Activated B cell treated with CpG ODN at 0.5 μM for 24 hours (primary cell): ENCODE data around the gene INTS6. TPM values are rescaled to one million over a fixed set of nuclear protein-coding genes. Genes with fewer than 3 reads are reported as not detected.

ENCODE experiments used
- ATAC-seq: fragments of 200-7000 bp; cut with Tn5 transposase; one replicate; pipeline ENCODE4 v1.10.0; 2021; ENCODE audit warnings: low read depth, mild to moderate bottlenecking, moderate library complexity
- CTCF ChIA-PET: fragments of 350-600 bp; sonication (Branson Sonifier 250); formaldehyde crosslinking; loops from one replicate; lab custom pipeline; 2021; ENCODE audit warnings: antibody characterized with exemption; lab: Charles Lee
- POLR2A ChIA-PET: fragments of 350-600 bp; sonication (Branson Sonifier 250); formaldehyde crosslinking; loops from one replicate; lab custom pipeline; 2021; ENCODE audit warnings: antibody characterized with exemption; lab: Charles Lee
- DNase-seq: peaks from one replicate; pipeline ENCODE4 v3.0.0; 2022
- H3K27ac Mint-ChIP-seq: one replicate; pipeline ENCODE4 v1.8.0; 2020; ENCODE audit warnings: mixed read lengths
- H3K27me3 Mint-ChIP-seq: one replicate; pipeline ENCODE4 v1.8.0; 2021; ENCODE audit warnings: mixed read lengths
- H3K36me3 Mint-ChIP-seq: one replicate; pipeline ENCODE4 v1.8.0; 2021; ENCODE audit warnings: low read depth, mixed read lengths
- H3K4me1 Mint-ChIP-seq: one replicate; pipeline ENCODE4 v1.8.0; 2021; ENCODE audit warnings: mixed read lengths
- H3K4me3 Mint-ChIP-seq: one replicate; pipeline ENCODE4 v1.8.0; 2020; ENCODE audit warnings: mild to moderate bottlenecking, mixed read lengths
- H3K9me3 Mint-ChIP-seq: one replicate; pipeline ENCODE4 v1.8.0; 2020; ENCODE audit warnings: mixed read lengths
- intact Hi-C: fragments of 100-400 bp; cut with micrococcal nuclease; formaldehyde crosslinking; loops from one replicate; pipeline ENCODE4 v1.15.1; 2024
- total RNA-seq: library from RNA; stranded (reverse); gene quantifications from 2 replicates; pipeline ENCODE4 v1.2.3, GENCODE V29; 2022
- TF ChIP-seq, protein P1 (sequence below): fragments of 200-600 bp; IDR thresholded peaks from one replicate; pipeline ENCODE4 v1.8.0; 2022; ENCODE audit warnings: antibody characterized with exemption, mild to moderate bottlenecking

Gene INTS6
- total RNA-seq, 1 donor from 2014 or later = 68.7 TPM

DNA sequence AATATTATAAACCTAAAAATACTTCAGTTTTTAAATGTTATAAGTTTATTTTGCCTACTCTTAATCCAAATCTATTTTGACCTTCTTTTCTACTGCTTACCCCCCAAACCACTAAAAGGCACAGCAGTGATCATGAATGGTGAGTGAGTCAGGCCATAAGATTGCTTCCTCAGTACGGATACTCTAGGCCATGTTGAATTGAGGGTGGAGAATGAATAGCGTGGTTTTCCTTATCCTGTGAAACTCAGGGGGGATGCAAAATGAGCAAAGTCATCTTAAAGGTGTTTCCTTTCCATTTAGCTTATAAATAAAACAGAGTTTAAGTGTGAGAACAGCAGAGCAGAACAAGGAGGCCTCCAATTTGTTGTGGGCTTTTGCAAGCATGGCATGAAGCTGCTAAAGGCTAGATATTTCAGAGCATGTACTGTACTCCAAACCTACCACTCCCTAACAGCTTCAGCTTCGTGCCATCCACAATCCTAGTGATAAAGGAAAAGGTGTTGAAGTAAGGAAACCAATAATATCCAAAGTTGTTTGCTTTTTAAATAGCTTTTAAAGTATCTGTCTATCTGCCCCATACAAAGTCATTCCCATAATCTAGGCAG, 88.3 kb downstream of the INTS6 start:
- no peak for ATAC-seq
- Mint-ChIP-seq H3K36me3 (peaks cover 64% of the 10 kb centered on the region), H3K4me1 (no peaks in the 10 kb centered on the region), H3K4me3 (no peak overlapping the region), H3K27me3 (no peaks in the 10 kb centered on the region), H3K27ac (no peak overlapping the region), H3K9me3 (no peaks in the 10 kb centered on the region)
- intact Hi-C loops = no loop called here
- DNase-seq = no peak
- CTCF ChIA-PET = no interaction called here
- TF ChIP-seq, protein P1, sequence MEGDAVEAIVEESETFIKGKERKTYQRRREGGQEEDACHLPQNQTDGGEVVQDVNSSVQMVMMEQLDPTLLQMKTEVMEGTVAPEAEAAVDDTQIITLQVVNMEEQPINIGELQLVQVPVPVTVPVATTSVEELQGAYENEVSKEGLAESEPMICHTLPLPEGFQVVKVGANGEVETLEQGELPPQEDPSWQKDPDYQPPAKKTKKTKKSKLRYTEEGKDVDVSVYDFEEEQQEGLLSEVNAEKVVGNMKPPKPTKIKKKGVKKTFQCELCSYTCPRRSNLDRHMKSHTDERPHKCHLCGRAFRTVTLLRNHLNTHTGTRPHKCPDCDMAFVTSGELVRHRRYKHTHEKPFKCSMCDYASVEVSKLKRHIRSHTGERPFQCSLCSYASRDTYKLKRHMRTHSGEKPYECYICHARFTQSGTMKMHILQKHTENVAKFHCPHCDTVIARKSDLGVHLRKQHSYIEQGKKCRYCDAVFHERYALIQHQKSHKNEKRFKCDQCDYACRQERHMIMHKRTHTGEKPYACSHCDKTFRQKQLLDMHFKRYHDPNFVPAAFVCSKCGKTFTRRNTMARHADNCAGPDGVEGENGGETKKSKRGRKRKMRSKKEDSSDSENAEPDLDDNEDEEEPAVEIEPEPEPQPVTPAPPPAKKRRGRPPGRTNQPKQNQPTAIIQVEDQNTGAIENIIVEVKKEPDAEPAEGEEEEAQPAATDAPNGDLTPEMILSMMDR = no peak
- POLR2A ChIA-PET = no interaction called here

DNA sequence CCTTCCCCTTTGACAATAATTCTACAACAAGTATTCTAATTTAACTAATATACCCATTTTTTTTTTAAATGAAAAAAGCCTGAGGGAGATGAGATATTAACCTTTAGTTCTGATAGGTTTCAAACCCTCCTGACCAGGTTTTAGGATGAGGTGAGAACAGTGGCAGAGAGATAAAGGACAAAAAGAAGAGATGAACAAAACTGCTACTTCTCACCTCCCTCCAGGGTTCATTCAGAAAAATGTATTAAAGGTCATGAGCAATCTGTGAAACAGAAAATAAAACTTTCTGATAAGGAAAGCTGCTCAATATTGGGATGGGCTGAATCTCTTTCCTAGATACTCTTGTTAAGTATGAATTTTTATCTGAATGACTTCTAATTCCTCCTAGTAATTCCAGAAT, 89.2 kb downstream of the INTS6 start:
- Mint-ChIP-seq H3K4me1 (no peaks in the 10 kb centered on the region), H3K4me3 (no peak overlapping the region), H3K36me3 (peaks cover 57% of the 10 kb centered on the region), H3K27me3 (no peaks in the 10 kb centered on the region), H3K27ac (no peak overlapping the region), H3K9me3 (no peaks in the 10 kb centered on the region)
- DNase-seq = no peak
- ChIA-PET CTCF (no interaction called here), POLR2A (no interaction called here)
- intact Hi-C loops = no loop called here
- ATAC-seq = no peak
- TF ChIP-seq, protein P1 = no peak

DNA sequence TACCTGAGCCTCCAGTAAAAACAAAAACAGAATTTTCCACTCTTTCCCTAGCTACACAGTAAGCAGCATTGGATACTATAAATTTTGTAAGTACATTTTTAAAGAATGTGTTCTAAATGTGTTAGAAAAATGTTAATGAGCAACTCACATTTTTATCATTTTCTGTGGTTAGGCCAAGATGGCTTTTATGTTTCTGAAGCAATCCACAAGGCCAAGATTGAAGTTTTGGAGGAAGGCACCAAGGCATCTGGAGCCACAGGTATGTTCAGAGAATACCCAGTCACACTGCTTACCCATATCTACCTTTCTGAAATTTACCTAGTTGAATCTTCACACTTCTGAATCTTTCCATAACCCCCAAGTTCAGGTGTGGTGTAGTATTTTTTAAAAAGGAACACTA, 91.7 kb downstream of the INTS6 start:
- H3K27me3 Mint-ChIP-seq = no peaks in the 10 kb centered on the region
- ChIA-PET POLR2A (no interaction called here), CTCF (no interaction called here)
- no peak overlapping the region for H3K27ac Mint-ChIP-seq
- H3K36me3 Mint-ChIP-seq = peaks cover 40% of the 10 kb centered on the region
- intact Hi-C loops = no loop called here
- no peak for DNase-seq
- no peaks in the 10 kb centered on the region for H3K9me3 Mint-ChIP-seq
- ATAC-seq = no peak
- no peaks in the 10 kb centered on the region for H3K4me1 Mint-ChIP-seq
- no peak overlapping the region for H3K4me3 Mint-ChIP-seq
- TF ChIP-seq, protein P1 = no peak

- no peak for DNase-seq
- ATAC-seq = no peak
- Mint-ChIP-seq H3K4me1 (no peaks in the 10 kb centered on the region), H3K27ac (no peak overlapping the region), H3K36me3 (peaks cover 35% of the 10 kb centered on the region), H3K9me3 (no peaks in the 10 kb centered on the region), H3K27me3 (no peaks in the 10 kb centered on the region), H3K4me3 (no peak overlapping the region)
- intact Hi-C loops = no loop called here
- CTCF ChIA-PET = no interaction called here
- TF ChIP-seq, protein P1 = no peak
- POLR2A ChIA-PET = no interaction called here
These were observed 92.3 kb downstream of the INTS6 start for GRCh38 chr13:51360489-51360888.

- H3K27me3 Mint-ChIP-seq = no peaks in the 10 kb centered on the region
- intact Hi-C loops = no loop called here
- POLR2A ChIA-PET = no interaction called here
- no peaks in the 10 kb centered on the region for H3K4me1 Mint-ChIP-seq
- peaks cover 25% of the 10 kb centered on the region for H3K36me3 Mint-ChIP-seq
- CTCF ChIA-PET = no interaction called here
- TF ChIP-seq, protein P1 = no peak
- ATAC-seq (no peak), DNase-seq (no peak)
- no peak overlapping the region for H3K4me3 Mint-ChIP-seq
- no peak overlapping the region for H3K27ac Mint-ChIP-seq
- H3K9me3 Mint-ChIP-seq = no peaks in the 10 kb centered on the region
These were observed 93.5 kb downstream of the INTS6 start for GRCh38 chr13:51359352-51359751.
